GM15510 (cell line): ENCODE results near the gene PRICKLE1.

Source experiments
- POLR2A ChIP-seq: IDR thresholded peaks from 3 replicates; pipeline ENCODE4 v1.6.1; 2011; ENCODE audit warnings: borderline replicate concordance; ENCODE audit not compliant: insufficient read length; ENCODE audit errors: extremely low read depth

PRICKLE1 gene

GRCh38 chr12:42589465-42590329 is at the start of gene PRICKLE1:
TSS of gene PRICKLE1 (minus strand) at chr12:42589746. CDS start at chr12:42472516, 117,230 bp downstream.
- no peak for TF ChIP-seq POLR2A

- no peak for TF ChIP-seq POLR2A
Observed at GRCh38 chr12:42638697-42639096, 49.2 kb upstream of the PRICKLE1 start.

GRCh38 chr12:42638011-42638410 is 48.5 kb upstream of the PRICKLE1 start:
- TF ChIP-seq POLR2A = no peak

GRCh38 chr12:42636993-42637392 is 47.4 kb upstream of the PRICKLE1 start:
- no peak for TF ChIP-seq POLR2A

GRCh38 chr12:42633594-42633993 is 44.0 kb upstream of the PRICKLE1 start:
- no peak for TF ChIP-seq POLR2A

- TF ChIP-seq POLR2A = no peak
Observed at GRCh38 chr12:42631513-42631912, 42.0 kb upstream of the PRICKLE1 start.

GRCh38 chr12:42630314-42630713 is 40.8 kb upstream of the PRICKLE1 start:
- TF ChIP-seq POLR2A = no peak

- no peak for TF ChIP-seq POLR2A
Observed at GRCh38 chr12:42627151-42627550, 37.6 kb upstream of the PRICKLE1 start.

- TF ChIP-seq POLR2A = no peak
Observed at GRCh38 chr12:42625611-42626010, 36.1 kb upstream of the PRICKLE1 start.

- TF ChIP-seq POLR2A = no peak
Observed at GRCh38 chr12:42617622-42618021, 28.1 kb upstream of the PRICKLE1 start.

GRCh38 chr12:42615006-42615405 is 25.5 kb upstream of the PRICKLE1 start:
- TF ChIP-seq POLR2A = no peak

GRCh38 chr12:42612231-42612613 is 22.7 kb upstream of the PRICKLE1 start:
- TF ChIP-seq POLR2A = no peak

GRCh38 chr12:42611571-42612230 is 22.2 kb upstream of the PRICKLE1 start:
- TF ChIP-seq POLR2A = no peak

- TF ChIP-seq POLR2A = no peak
Observed at GRCh38 chr12:42609605-42610004, 20.1 kb upstream of the PRICKLE1 start.

GRCh38 chr12:42608196-42608825 is 18.8 kb upstream of the PRICKLE1 start:
- TF ChIP-seq POLR2A = no peak

GRCh38 chr12:42607584-42608058 is 18.1 kb upstream of the PRICKLE1 start:
- TF ChIP-seq POLR2A = no peak

GRCh38 chr12:42606471-42606870 is 16.9 kb upstream of the PRICKLE1 start:
- no peak for TF ChIP-seq POLR2A
